ENCODE data around the gene MAPK12. TPM values are rescaled to one million over a fixed set of nuclear protein-coding genes. Genes with fewer than 3 reads are reported as not detected.

The MAPK12 gene
- total and polyA plus RNA-seq, 2 of the 8 experiments (the other 6 are each of a cell fraction or from before 2014, with no cell fraction given) = 17.3 to 20.3 TPM

- TF ChIP-seq MAX (IDR thresholded peaks at IDR 0.05) = peak; percentile 83
- TF ChIP-seq BCL11A (IDR thresholded peaks at IDR 0.05; ENCODE audit: low read depth in 2 of 2, low read length in 2 of 2) = no peak
- no peak for TF ChIP-seq CEBPB (IDR thresholded peaks at IDR 0.05; ENCODE audit: low read depth, low read length)
- no peak for TF ChIP-seq FOSL1 (IDR thresholded peaks at IDR 0.05; ENCODE audit: insufficient read depth, low read depth, low read length)
- no peak for TF ChIP-seq SRF (IDR thresholded peaks at IDR 0.05; ENCODE audit: low read depth, low read length)
- TF ChIP-seq CBX5 (IDR thresholded peaks at IDR 0.05; ENCODE audit: low read depth, low read length) = no peak
These were observed 9.9 kb downstream of the MAPK12 start (continued) for GRCh38 chr22:50251477-50252081.

Measured in H1 (cell line).